ENCODE data around the gene PCLO. TPM values are rescaled to one million over a fixed set of nuclear protein-coding genes. Genes with fewer than 3 reads are reported as not detected.
"Not testable (repeated sequence)": the region's sequence is repeated elsewhere in the genome, so short reads cannot be mapped to it uniquely, and the experiment has no call there.

PCLO gene
- total RNA-seq, 3 donors from 2014 or later = 0.10 TPM; not detected in 2

DNA sequence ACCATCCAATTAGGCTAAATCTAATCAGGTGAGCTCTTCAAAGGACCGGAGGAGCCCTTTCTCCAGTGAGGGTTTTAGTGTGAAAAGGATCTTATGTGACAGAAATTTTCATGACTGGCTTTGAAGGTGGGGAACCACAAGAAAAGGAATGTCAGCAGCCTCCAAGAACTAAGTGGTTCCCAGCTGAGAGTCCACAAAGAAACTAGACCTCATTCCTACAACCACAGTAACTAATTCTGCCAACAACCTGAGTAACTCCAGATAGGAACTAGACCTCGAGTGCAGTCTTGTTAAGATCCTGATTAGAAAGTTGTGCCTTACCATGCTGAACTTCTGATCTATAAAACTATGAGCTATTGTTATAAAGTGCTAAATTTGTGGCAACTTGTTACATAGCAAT lies 51.3 kb downstream of the PCLO start:
- Mint-ChIP-seq H3K27me3 (ENCODE audit: low read depth) (no peaks in the 10 kb centered on the region), H3K4me3 (no peak overlapping the region), H3K36me3 (ENCODE audit: insufficient read depth) (no peaks in the 10 kb centered on the region), H3K9me3 (peaks cover 10% of the 10 kb centered on the region), H3K4me1 (ENCODE audit: low read depth) (no peaks in the 10 kb centered on the region)
- DNase-seq = no peak
- ATAC-seq = no peak

- Mint-ChIP-seq H3K36me3 (ENCODE audit: insufficient read depth) (no peaks in the 10 kb centered on the region), H3K4me1 (ENCODE audit: low read depth) (no peaks in the 10 kb centered on the region), H3K9me3 (peaks cover 10% of the 10 kb centered on the region), H3K27me3 (ENCODE audit: low read depth) (no peaks in the 10 kb centered on the region), H3K4me3 (no peak overlapping the region)
- no peak for DNase-seq
- ATAC-seq = no peak
Observed at GRCh38 chr7:83109352-83109751, 53.3 kb downstream of the PCLO start.

DNA sequence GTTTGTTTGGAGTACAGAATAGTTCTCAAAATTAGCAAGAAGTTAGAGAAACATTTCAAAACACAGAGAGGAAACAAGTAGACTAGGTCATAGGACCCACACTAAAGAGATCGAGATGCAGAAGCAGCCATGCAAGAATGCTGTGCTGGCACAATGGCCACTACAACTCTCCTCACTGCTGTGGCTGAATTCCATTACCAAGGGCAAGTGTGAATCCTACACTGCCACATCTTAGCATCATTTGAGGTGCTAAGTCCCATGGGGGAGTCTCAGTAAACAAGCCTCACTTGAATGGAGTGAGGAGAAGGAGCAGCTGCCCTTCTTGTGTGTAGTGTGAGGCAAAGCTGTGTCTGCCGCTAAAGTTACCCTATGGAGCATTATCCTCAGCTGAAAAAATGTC lies 56.7 kb downstream of the PCLO start:
- no peak overlapping the region for H3K4me3 Mint-ChIP-seq

GRCh38 chr7:83105063-83105462 lies 57.6 kb downstream of the PCLO start:
- ATAC-seq (no peak), DNase-seq (no peak)
- Mint-ChIP-seq H3K9me3 (peaks cover 7% of the 10 kb centered on the region), H3K27me3 (ENCODE audit: low read depth) (no peaks in the 10 kb centered on the region), H3K4me1 (ENCODE audit: low read depth) (no peaks in the 10 kb centered on the region), H3K36me3 (ENCODE audit: insufficient read depth) (no peaks in the 10 kb centered on the region), H3K4me3 (no peak overlapping the region)

More for the DNA sequence above, 56.7 kb downstream of the PCLO start:
- Mint-ChIP-seq H3K27me3 (ENCODE audit: low read depth) (no peaks in the 10 kb centered on the region), H3K36me3 (ENCODE audit: insufficient read depth) (no peaks in the 10 kb centered on the region), H3K4me1 (ENCODE audit: low read depth) (no peaks in the 10 kb centered on the region), H3K9me3 (peaks cover 10% of the 10 kb centered on the region)
- no peak for ATAC-seq
- DNase-seq = no peak

DNA sequence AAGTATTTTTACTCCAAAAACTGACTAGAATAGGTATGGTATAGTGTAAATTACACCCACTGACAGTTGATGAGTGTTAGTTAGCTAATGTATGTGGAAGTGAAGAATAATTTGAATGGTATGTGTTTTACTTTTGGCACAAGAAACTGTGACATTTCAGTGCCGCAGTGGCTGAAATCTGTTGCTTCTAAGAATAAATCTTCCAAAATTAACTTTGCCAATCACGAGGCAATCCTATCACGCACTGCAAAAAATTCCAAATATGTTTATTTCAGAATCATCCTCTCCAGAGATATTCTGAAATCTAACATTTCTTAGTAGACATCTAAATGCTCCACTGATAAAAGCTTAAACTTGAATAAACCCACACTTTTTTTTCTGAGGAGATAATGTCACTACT lies 61.2 kb downstream of the PCLO start:
- Mint-ChIP-seq H3K4me1 (ENCODE audit: low read depth) (no peaks in the 10 kb centered on the region), H3K27me3 (ENCODE audit: low read depth) (no peaks in the 10 kb centered on the region), H3K4me3 (no peak overlapping the region), H3K36me3 (ENCODE audit: insufficient read depth) (no peaks in the 10 kb centered on the region), H3K9me3 (peaks cover 7% of the 10 kb centered on the region)
- no peak for ATAC-seq
- DNase-seq = no peak

DNA sequence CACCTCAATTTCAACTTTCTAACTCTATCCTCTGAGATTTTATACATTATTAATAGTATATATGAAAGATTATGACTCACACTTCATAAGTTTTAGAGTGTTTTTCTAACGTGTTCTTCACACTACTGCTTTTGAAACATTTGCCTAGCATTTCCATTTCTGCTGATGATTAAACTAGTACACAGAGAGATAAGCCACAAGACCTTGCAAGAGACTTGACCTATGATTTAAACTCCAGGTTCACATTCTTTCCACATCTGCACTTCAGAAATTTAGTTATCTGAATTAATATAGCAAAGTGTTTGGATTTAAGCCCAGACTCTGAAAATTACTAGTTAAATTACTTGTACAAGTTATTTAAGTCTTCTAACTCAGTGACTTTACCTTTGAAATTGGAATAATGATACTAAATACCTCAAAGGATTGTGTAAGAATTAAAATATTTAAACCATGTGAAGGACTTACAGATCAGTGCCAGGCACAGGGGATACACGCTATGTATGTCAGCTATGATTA lies 66.6 kb downstream of the PCLO start:
- no peak for DNase-seq
- Mint-ChIP-seq H3K36me3 (ENCODE audit: insufficient read depth) (no peaks in the 10 kb centered on the region), H3K27me3 (ENCODE audit: low read depth) (no peaks in the 10 kb centered on the region), H3K4me1 (ENCODE audit: low read depth) (no peaks in the 10 kb centered on the region), H3K9me3 (peaks cover 11% of the 10 kb centered on the region), H3K4me3 (no peak overlapping the region)
- ATAC-seq = no peak

DNA sequence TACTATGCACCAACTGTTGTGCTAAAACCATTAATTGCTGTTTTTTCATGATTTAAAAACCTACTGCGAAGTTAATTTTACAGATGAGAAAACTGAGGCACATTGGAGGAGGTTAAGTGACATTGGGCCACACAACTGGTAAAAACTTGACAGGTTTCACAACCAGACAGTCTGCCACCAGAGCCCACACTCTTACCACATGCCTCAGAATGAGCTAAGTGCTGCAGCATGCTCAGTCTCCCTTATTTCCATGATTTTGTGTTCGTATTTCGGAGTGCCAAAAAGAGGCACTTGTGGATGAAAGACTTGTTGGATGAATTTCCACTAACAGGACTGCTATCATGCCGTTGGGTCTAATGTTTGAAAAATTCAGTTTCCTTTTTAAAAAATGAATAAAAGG lies 77.4 kb downstream of the PCLO start:
- no peaks in the 10 kb centered on the region for H3K36me3 Mint-ChIP-seq (ENCODE audit: insufficient read depth)
- no peak overlapping the region for H3K4me3 Mint-ChIP-seq
- no peaks in the 10 kb centered on the region for H3K27me3 Mint-ChIP-seq (ENCODE audit: low read depth)
- no peaks in the 10 kb centered on the region for H3K4me1 Mint-ChIP-seq (ENCODE audit: low read depth)
- no peak for DNase-seq
- peaks cover 9% of the 10 kb centered on the region for H3K9me3 Mint-ChIP-seq
- no peak for ATAC-seq

DNA sequence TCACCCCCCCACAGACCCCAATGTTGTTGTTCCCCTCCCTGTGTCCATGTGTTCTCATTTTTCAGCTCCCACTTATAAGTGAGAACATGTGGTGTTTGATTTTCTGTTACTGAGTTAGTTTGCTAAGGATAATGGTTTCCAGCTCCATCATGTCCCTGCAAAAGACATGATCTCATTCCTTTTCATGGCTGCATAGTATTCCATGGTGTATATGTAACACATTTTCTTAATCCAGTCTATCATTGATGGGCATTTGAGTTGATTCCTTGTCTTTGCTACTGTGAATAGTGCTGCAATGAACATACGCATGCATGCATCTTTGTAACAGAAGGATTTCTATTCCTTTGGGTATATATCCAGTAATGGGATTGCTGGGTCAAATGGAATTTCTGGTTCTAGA lies 82.8 kb downstream of the PCLO start:
- H3K4me3 Mint-ChIP-seq; DNase-seq; H3K9me3 Mint-ChIP-seq; ATAC-seq; H3K36me3 Mint-ChIP-seq (ENCODE audit: insufficient read depth); H3K4me1 Mint-ChIP-seq (ENCODE audit: low read depth); H3K27me3 Mint-ChIP-seq (ENCODE audit: low read depth): not testable (repeated sequence)

GRCh38 chr7:83077328-83077727 lies 85.4 kb downstream of the PCLO start:
- no peak overlapping the region for H3K4me3 Mint-ChIP-seq
- no peaks in the 10 kb centered on the region for H3K27me3 Mint-ChIP-seq (ENCODE audit: low read depth)
- no peak for ATAC-seq
- no peaks in the 10 kb centered on the region for H3K36me3 Mint-ChIP-seq (ENCODE audit: insufficient read depth)
- H3K9me3 Mint-ChIP-seq = no peaks in the 10 kb centered on the region
- DNase-seq = no peak
- no peaks in the 10 kb centered on the region for H3K4me1 Mint-ChIP-seq (ENCODE audit: low read depth)

- Mint-ChIP-seq H3K27me3 (ENCODE audit: low read depth) (no peaks in the 10 kb centered on the region), H3K9me3 (peaks cover 11% of the 10 kb centered on the region), H3K4me3 (no peak overlapping the region), H3K4me1 (ENCODE audit: low read depth) (no peaks in the 10 kb centered on the region), H3K36me3 (ENCODE audit: insufficient read depth) (no peaks in the 10 kb centered on the region)
- no peak for ATAC-seq
- DNase-seq = no peak
Observed at GRCh38 chr7:83072576-83073517, 89.8 kb downstream of the PCLO start.

- Mint-ChIP-seq H3K27me3 (ENCODE audit: low read depth) (no peaks in the 10 kb centered on the region), H3K4me3 (no peak overlapping the region), H3K9me3 (peaks cover 6% of the 10 kb centered on the region), H3K36me3 (ENCODE audit: insufficient read depth) (no peaks in the 10 kb centered on the region), H3K4me1 (ENCODE audit: low read depth) (no peaks in the 10 kb centered on the region)
- no peak for DNase-seq
- ATAC-seq = no peak
Observed at GRCh38 chr7:83065714-83066113, 97.0 kb downstream of the PCLO start.

- Mint-ChIP-seq H3K36me3 (ENCODE audit: insufficient read depth) (no peaks in the 10 kb centered on the region), H3K4me3 (no peak overlapping the region), H3K27me3 (ENCODE audit: low read depth) (no peaks in the 10 kb centered on the region), H3K9me3 (peaks cover 7% of the 10 kb centered on the region), H3K4me1 (ENCODE audit: low read depth) (no peaks in the 10 kb centered on the region)
- DNase-seq (no peak), ATAC-seq (no peak)
Observed at GRCh38 chr7:83060218-83060617, 102.5 kb downstream of the PCLO start.

DNA sequence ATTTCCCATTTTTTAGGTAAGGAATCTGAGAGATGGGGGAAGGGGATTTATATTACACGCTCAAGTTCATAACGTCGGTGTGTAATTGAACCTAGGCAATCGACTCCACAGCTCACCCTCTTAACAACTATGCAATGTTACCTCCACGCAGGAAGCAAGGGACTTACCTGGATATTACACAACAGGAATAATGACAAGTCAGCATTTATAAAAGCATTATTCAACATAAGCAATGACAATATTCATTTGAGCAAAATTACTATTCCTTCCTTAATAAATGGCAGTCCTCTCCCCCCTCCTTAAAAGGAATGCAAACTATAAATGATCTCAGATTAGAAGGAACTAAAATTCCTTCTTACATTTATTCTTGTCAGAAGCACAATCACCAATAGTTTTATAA lies 104.0 kb downstream of the PCLO start:
- H3K36me3 Mint-ChIP-seq (ENCODE audit: insufficient read depth) = no peaks in the 10 kb centered on the region
- no peaks in the 10 kb centered on the region for H3K27me3 Mint-ChIP-seq (ENCODE audit: low read depth)
- no peak for ATAC-seq
- no peak overlapping the region for H3K4me3 Mint-ChIP-seq
- DNase-seq = no peak
- H3K9me3 Mint-ChIP-seq = peaks cover 7% of the 10 kb centered on the region
- H3K4me1 Mint-ChIP-seq (ENCODE audit: low read depth) = no peaks in the 10 kb centered on the region

DNA sequence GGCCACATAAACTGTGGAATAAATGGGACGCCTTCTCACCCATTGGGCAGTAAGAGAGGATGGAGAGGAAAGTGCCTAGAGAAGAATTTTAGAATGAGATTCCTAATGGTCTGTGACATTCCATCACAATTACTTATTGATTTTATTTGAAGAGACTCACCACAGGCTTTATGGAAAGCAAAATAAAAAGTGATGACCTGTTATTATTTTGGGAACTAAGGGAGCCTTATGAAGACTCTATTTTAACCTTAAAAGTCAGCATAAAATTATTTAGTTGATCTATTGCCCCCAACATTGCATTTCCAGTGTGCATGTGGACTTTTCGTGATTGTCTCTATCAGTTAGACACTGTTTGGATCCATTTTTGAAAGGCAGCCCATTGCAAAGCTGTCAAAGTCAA lies 107.5 kb downstream of the PCLO start:
- H3K9me3 Mint-ChIP-seq = peaks cover 3% of the 10 kb centered on the region
- no peak for ATAC-seq
- no peak overlapping the region for H3K4me3 Mint-ChIP-seq
- H3K4me1 Mint-ChIP-seq (ENCODE audit: low read depth) = no peaks in the 10 kb centered on the region
- no peaks in the 10 kb centered on the region for H3K27me3 Mint-ChIP-seq (ENCODE audit: low read depth)
- H3K36me3 Mint-ChIP-seq (ENCODE audit: insufficient read depth) = no peaks in the 10 kb centered on the region
- no peak for DNase-seq

- Mint-ChIP-seq H3K4me1 (ENCODE audit: low read depth) (no peaks in the 10 kb centered on the region), H3K9me3 (peaks cover 2% of the 10 kb centered on the region), H3K4me3 (no peak overlapping the region), H3K27me3 (ENCODE audit: low read depth) (no peaks in the 10 kb centered on the region), H3K36me3 (ENCODE audit: insufficient read depth) (no peaks in the 10 kb centered on the region)
- DNase-seq (no peak), ATAC-seq (no peak)
Observed at GRCh38 chr7:83054472-83054871, 108.2 kb downstream of the PCLO start.
